ENCODE measurements around the gene KDM3B.

GRCh38 chr5:138408023-138408422 is 55.5 kb downstream of the KDM3B start:
- TF ChIP-seq CTCF (IDR thresholded peaks at IDR 0.05) = no peak
- TF ChIP-seq POLR2A (IDR thresholded peaks at IDR 0.05) = no peak
